GM20000 (cell line): ENCODE measurements around the gene GABRB1.

ENCODE experiments used
- DNase-seq: peaks from one replicate; pipeline ENCODE4 v3.0.0; 2012; ENCODE audit warnings: low spot score
- CTCF ChIP-seq: IDR thresholded peaks from 2 replicates; pipeline ENCODE4 v1.5.1; 2012; ENCODE audit warnings: mild to moderate bottlenecking, control low read depth; ENCODE audit errors: extremely low read depth, missing control alignments

GABRB1 gene

GRCh38 chr4:47386561-47387235, 355.3 kb downstream of the GABRB1 start:
- TF ChIP-seq CTCF: no peak
- no peak for DNase-seq

GRCh38 chr4:47390428-47391125, 359.2 kb downstream of the GABRB1 start:
- TF ChIP-seq CTCF: no peak

GRCh38 chr4:47391256-47391655, 359.9 kb downstream of the GABRB1 start:
- TF ChIP-seq CTCF: no peak
- no peak for DNase-seq

More at GRCh38 chr4:47390428-47391125, 359.2 kb downstream of the GABRB1 start:
- no peak for DNase-seq

DNA sequence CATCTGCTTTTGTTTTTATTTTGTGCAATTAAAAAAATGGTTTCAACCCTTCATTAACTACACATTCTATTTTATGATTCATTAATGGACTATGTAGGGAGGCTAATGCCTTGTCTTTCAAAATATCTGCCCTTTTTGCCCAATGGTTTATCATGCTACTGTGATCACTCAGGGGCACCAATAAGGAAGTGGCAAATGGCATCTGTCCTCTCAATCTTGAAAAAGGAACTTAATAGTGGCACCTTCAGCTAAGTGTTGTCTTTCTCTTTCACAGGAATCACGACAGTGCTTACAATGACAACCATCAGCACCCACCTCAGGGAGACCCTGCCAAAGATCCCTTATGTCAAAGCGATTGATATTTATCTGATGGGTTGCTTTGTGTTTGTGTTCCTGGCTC, 375.0 kb downstream of the GABRB1 start:
- no peak for DNase-seq
- TF ChIP-seq CTCF: no peak

- DNase-seq: no peak
- no peak for TF ChIP-seq CTCF
Measured at GRCh38 chr4:47410271-47410670, 378.9 kb downstream of the GABRB1 start.

- no peak for DNase-seq
- TF ChIP-seq CTCF: no peak
Measured at GRCh38 chr4:47413521-47413920, 382.2 kb downstream of the GABRB1 start.

DNA sequence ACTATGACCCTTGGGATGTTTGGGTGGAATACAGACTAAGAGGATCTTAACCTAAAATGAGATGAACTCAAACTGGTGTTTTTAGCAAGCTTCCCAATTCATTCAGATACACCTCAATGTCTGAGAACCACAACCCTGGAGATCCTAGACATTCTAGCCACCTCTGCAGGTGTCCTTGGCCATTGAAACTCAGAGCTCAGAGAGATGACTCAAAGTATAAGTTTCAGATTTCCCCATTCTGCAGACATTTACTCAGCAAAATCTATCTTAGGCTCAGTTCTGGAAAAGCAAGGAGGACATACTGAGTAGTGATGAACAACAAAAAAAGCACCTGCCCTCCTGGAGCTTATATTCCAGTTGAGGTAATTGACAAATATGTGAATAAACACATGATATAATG, 384.4 kb downstream of the GABRB1 start:
- TF ChIP-seq CTCF: no peak
- DNase-seq: no peak
